Activated T-cell treated with anti-CD3 and anti-CD28 coated beads, Interleukin-2, amount 50 U/mL, for 4 hours (primary cell): ENCODE measurements around the gene CMSS1. TPM values are rescaled to one million over a fixed set of nuclear protein-coding genes. Genes with fewer than 3 reads are reported as not detected.

Experiments used
- ATAC-seq, 2 donors: fragments of 200-7000 bp; cut with Tn5 transposase; one replicate each; pipeline ENCODE4 v1.10.0; 2021
- DNase-seq: peaks from one replicate; pipeline ENCODE4 v3.0.0-alpha.2; 2020
- H3K27me3 Mint-ChIP-seq: one replicate; pipeline ENCODE4 v1.8.0; 2021; ENCODE audit warnings: low read depth, mixed read lengths
- H3K36me3 Mint-ChIP-seq: one replicate; pipeline ENCODE4 v1.8.0; 2022; ENCODE audit warnings: mixed read lengths; ENCODE audit not compliant: insufficient read depth
- H3K4me1 Mint-ChIP-seq: one replicate; pipeline ENCODE4 v1.8.0; 2021; ENCODE audit warnings: low read depth, mixed read lengths
- H3K4me3 Mint-ChIP-seq: one replicate; pipeline ENCODE4 v1.8.0; 2021; ENCODE audit warnings: mild to moderate bottlenecking, moderate library complexity, mixed read lengths
- H3K9me3 Mint-ChIP-seq: one replicate; pipeline ENCODE4 v1.8.0; 2021; ENCODE audit warnings: mixed read lengths
- total RNA-seq, 3 donors: library from RNA; stranded (reverse); gene quantifications; one replicate each; pipeline ENCODE4 v1.2.1, GENCODE V29; 2021

Gene CMSS1
- total RNA-seq, 3 donors from 2014 or later, result 126 to 157 (median 136) TPM

DNA sequence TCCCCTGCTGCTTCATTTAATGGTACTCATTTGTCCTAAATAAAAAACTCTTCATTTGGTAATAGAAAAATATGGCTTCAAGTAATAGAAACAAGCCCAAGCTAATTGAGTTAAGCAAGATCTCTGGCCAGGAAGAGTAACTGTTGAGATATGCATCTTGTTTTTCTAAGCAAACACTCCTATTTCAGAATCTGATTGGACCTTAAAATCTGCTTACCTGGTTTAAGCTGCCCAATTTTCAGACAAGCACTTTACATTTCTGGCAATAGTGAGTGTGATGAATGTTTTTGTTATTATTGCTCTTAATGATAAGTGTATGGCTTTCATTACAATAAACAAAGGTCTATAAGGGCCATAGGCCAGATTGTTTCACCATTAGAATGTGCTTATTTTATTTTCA lies 86.2 kb downstream of the CMSS1 start:
- DNase-seq, result no peak
- Mint-ChIP-seq H3K9me3 (no peaks in the 10 kb centered on the region), H3K4me3 (no peak overlapping the region), H3K4me1 (peaks cover 6% of the 10 kb centered on the region), H3K27me3 (no peaks in the 10 kb centered on the region), H3K36me3 (peaks cover 6% of the 10 kb centered on the region)
- no peak for ATAC-seq

DNA sequence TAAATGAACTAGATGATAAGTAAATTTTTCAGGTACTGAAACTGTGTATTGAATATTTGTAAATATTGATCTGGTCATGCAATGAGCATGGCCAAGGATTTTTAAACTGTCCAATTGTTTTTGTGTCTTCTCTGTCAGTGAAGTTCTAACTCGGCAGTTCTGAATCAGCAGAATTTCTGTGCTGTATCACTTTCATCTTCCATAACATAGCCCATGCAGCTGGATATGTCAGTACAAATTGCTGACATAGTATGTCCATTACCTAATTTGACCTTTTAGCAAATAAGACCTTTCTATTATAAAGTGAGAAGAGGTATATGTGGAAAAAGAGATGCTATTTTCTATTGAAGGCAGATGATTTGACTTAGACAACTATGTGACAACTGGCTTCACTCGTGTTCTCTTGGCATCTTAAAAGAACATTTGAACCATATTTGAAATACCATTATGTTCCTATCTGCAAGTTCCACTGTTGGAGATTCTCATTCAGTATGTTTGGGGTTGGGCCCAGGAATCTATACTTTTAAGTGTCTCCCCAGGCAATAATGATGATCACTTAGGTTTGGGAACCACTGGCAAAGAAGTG lies 90.4 kb downstream of the CMSS1 start:
- Mint-ChIP-seq H3K27me3 (no peaks in the 10 kb centered on the region), H3K4me1 (no peaks in the 10 kb centered on the region), H3K36me3 (peaks cover 18% of the 10 kb centered on the region), H3K4me3 (no peak overlapping the region), H3K9me3 (no peaks in the 10 kb centered on the region)
- ATAC-seq, result no peak
- no peak for DNase-seq

DNA sequence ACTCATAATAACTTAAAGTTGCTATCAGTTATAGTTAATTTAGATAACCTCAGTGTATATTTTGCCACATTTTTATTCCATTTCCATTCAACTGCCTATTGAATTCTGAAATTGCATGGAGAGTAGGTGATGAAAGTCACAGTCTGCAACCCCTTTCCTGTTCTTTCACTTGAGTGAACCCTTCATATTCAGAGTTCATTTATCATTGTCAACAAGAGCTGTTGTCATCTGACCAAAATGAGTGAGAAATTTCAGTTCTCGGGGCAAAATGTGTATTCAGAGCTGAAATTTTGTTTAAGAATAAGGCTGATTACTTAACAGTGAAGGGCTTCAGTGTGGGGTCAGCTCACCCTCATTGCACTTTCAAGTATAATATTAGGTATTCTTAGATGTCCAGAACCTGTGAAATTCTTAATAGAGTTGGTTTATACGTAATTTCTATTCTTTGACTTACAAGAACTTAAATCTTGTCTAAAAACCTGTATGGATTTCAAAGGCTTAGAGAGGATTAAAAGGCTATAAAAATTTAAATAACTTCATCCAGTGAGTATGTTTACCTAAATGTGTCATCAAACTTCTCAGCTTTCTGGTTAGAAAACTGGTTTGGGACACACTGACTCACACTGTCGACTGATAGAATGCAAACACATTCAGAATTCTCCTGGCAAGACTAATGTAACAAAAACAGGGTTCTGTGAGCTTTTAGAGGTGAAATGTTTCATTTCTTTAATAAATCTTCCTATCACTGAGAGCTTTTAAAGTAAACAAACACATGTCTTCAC lies 92.2 kb downstream of the CMSS1 start:
- Mint-ChIP-seq H3K36me3 (peaks cover 22% of the 10 kb centered on the region), H3K27me3 (no peaks in the 10 kb centered on the region), H3K4me1 (no peaks in the 10 kb centered on the region), H3K4me3 (no peak overlapping the region), H3K9me3 (no peaks in the 10 kb centered on the region)
- no peak for ATAC-seq
- DNase-seq, result no peak

DNA sequence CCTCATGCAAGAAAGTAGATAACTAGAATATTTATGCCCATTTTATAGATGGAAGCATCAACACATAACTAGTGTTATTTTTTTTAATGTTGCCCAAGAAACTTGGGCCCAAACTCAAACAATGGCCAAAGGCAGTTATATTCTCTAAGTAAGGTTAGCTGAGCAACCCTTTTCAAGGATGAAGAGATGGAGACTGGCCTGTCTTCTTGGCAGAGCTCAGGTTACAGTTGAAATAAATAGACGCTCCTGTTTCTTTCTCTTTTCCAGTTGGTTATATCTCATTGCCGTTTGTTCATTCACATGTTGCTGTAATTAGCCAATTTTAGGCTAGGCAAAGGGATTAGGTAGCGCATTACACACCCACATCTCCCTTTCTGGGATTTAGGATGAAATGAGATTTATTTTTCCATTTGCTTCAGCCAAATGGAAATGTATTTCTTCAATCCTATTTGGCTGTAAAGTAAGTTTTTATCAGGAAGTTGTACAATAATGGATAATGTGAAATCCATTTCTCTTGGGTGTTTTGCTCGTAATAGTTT lies 93.2 kb downstream of the CMSS1 start:
- ATAC-seq (no peak), DNase-seq (no peak)
- H3K36me3 Mint-ChIP-seq, result peaks cover 24% of the 10 kb centered on the region

DNA sequence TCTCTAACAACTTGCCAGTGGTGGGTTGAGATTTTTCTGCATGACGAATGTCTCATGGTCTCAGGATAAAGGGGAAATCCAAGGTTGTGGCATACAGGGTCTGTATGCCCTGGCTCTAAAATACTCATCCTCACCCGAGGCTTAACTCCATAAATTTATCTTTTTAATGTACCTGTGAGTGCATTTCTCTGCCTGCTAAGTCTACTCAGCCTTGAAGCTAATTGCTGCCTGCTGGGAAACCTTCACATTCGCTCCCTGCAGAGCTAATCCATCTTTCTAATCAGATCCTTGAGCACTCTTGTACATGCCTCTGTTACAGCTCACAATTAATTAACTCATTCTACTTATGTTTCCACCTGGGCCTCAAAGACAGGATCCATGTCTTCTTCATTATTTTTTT lies 93.8 kb downstream of the CMSS1 start:
- Mint-ChIP-seq H3K36me3 (peaks cover 24% of the 10 kb centered on the region), H3K27me3 (no peaks in the 10 kb centered on the region), H3K4me3 (no peak overlapping the region), H3K4me1 (no peaks in the 10 kb centered on the region), H3K9me3 (no peaks in the 10 kb centered on the region)
- DNase-seq, result no peak
- ATAC-seq, result no peak

More for the DNA sequence above, 93.2 kb downstream of the CMSS1 start:
- no peaks in the 10 kb centered on the region for H3K4me1 Mint-ChIP-seq
- no peak overlapping the region for H3K4me3 Mint-ChIP-seq
- H3K9me3 Mint-ChIP-seq, result no peaks in the 10 kb centered on the region
- H3K27me3 Mint-ChIP-seq, result no peaks in the 10 kb centered on the region

DNA sequence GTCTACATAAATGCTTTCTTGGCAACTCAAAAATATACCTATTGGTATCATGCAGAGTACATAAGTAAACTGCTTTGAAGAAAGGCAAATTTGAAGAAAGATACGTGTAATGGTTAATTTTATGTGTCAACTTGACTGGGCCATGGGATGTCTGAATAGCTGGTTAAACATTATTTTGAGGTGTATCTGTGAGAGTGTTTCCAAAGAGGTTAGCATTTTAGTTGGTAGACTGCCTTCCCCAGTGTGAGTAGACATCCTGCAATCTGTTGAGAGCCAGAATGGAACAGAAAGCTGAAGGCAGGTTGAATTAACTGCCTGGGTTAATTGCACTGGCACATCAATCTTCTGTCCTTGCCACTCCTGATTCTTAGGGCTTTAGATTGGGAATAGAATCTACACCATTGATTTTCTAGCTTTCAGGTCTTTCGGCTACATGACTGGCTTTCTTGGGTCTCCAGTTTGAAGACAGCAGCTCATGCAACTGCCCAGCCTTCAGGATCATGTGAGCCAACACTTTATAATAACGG lies 98.3 kb downstream of the CMSS1 start:
- peaks cover 2% of the 10 kb centered on the region for H3K4me1 Mint-ChIP-seq
- no peaks in the 10 kb centered on the region for H3K27me3 Mint-ChIP-seq
- peaks cover 26% of the 10 kb centered on the region for H3K36me3 Mint-ChIP-seq
- H3K4me3 Mint-ChIP-seq, result no peak overlapping the region
- no peak for ATAC-seq
- no peaks in the 10 kb centered on the region for H3K9me3 Mint-ChIP-seq
- DNase-seq, result no peak

DNA sequence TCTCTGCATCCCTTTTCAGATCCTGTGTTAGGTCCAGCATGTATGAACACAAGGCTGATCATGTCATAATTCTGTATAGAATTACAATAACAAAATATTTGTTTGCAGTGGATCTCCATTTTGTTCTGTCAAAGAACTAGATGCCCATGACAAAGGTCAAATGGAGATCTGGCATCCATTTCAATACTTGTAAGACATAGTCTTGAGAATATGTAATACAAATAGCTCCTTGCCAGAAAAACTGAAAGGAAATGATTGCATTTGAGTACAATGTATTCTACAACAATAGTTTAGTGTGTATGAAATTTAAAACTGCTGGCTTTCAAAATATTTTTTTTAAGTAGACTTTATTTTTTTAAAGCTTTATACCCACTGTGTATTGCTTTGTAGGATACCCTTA lies 101.1 kb downstream of the CMSS1 start:
- Mint-ChIP-seq H3K4me3 (no peak overlapping the region), H3K4me1 (peaks cover 5% of the 10 kb centered on the region), H3K27me3 (no peaks in the 10 kb centered on the region), H3K9me3 (no peaks in the 10 kb centered on the region), H3K36me3 (peaks cover 22% of the 10 kb centered on the region)
- no peak for DNase-seq
- no peak for ATAC-seq

DNA sequence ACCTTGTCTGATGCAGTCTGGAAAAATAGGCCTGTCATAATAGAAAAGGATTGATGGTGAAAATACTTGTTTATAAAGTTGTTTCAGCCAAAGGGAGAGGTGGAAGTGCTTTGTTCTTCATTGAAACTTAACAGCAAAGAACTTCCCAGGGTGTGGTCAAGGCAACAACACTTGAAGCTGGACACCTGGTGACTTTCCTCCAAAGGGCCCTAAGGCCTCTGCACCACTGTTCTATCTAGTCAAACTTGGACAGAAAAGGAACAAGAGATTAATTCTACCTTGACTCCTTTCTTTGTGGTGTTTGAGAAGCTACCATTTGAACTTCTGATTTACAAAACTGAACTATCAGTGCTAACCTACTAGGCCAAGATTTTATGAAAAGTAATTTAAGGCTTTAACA lies 102.0 kb downstream of the CMSS1 start:
- no peaks in the 10 kb centered on the region for H3K27me3 Mint-ChIP-seq
- DNase-seq, result no peak
- H3K9me3 Mint-ChIP-seq, result no peaks in the 10 kb centered on the region
- no peak for ATAC-seq
- peaks cover 26% of the 10 kb centered on the region for H3K36me3 Mint-ChIP-seq
- H3K4me1 Mint-ChIP-seq, result peaks cover 5% of the 10 kb centered on the region
- no peak overlapping the region for H3K4me3 Mint-ChIP-seq

DNA sequence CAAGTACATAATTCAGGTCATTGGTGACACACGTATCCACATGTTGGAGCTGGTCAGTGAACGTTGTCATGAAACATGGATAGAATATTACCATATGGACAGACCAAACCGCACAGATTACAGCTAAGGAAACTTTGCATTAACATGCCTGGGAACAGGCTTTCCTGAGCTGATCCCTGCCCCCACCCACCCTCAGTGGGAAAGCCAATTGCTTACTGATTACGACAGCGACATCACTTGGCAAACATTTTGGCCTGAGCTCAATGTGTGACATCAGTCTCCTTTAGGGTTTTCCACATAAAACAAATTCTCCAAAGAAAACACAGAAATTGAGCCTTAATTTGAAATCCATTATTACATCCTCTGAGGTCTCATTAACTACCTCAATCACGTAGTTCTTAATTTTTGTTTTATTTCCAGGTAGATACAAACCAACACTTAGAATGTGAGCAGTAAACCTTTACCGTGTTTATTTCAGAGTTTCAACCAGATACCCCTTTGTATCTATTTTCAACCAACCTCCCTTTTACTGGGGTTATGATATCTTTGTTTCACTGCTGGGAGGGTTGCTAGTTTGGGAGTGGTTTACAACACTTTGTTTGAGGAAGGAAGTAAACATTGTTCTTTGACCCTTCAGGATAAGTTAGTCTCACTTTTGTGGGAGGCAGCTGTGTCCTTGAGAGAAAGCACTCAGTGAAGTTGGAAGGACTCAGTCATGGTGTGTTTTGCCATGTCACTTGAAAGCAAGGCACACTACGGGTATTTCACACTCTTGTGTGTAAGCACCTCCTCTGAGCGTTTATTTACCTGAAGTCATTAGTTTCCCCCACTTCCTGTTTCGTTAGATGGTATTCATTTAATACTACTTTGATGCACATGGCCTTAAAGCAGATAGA lies 103.1 kb downstream of the CMSS1 start:
- DNase-seq, result no peak
- peaks cover 5% of the 10 kb centered on the region for H3K4me1 Mint-ChIP-seq
- H3K9me3 Mint-ChIP-seq, result no peaks in the 10 kb centered on the region
- no peak for ATAC-seq
- H3K4me3 Mint-ChIP-seq, result no peak overlapping the region
- H3K27me3 Mint-ChIP-seq, result no peaks in the 10 kb centered on the region
- H3K36me3 Mint-ChIP-seq, result peaks cover 27% of the 10 kb centered on the region

DNA sequence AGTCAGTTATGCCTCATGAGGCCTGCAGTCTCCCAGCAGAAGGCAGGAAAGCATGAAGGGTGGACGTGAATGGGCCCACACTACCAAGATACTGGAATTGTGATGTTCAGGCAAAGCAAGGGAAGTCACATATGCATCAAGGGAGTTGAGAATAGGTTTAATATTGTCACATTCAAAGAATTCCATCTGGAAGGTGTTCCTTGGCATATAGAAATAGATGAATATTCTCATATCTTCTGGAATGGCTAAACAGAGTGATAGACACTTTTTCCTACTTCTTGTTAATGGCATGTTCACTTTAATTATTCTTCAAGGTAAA lies 103.7 kb downstream of the CMSS1 start:
- ATAC-seq, result no peak
- H3K9me3 Mint-ChIP-seq, result no peaks in the 10 kb centered on the region
- no peaks in the 10 kb centered on the region for H3K27me3 Mint-ChIP-seq
- peaks cover 27% of the 10 kb centered on the region for H3K36me3 Mint-ChIP-seq
- peaks cover 5% of the 10 kb centered on the region for H3K4me1 Mint-ChIP-seq
- no peak for DNase-seq
- no peak overlapping the region for H3K4me3 Mint-ChIP-seq

DNA sequence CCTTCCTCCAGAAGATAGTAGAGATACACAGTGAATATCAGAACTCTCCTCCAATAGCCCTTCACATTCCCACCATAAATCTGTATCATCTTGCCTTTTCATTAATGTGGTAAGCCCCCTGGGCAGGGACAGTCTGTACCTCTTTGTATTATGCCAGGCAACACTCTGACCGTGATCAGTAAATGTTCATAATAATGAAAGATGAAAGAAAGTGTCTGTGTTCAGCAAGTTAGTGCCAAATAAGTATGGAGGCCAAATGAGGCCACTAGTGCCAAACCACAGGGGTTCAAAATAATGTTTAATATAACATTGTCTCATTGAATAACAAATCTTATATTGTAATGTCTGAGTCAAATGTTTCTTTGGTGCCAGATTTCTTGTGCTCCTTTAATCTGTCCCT lies 104.3 kb downstream of the CMSS1 start:
- ATAC-seq, result no peak

DNA sequence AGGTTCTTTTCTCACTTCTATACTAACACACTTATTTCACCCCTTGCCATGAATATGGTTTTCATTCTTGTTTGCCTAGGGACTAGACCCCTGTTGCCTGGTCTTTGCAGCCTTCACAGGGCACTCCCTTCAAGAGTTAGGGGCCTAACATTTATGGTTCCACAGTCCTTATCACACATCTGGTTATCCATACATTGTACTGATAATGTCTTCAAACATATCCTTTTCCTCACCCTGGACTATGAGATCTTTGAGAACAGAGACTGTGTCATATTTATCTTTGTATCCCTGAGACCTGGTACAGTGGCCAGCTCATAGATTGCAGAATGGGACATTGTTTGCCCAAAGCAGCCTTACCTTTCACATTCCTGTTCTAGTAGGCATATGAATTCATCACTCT lies 106.2 kb downstream of the CMSS1 start:
- Mint-ChIP-seq H3K4me3 (no peak overlapping the region), H3K27me3 (no peaks in the 10 kb centered on the region), H3K4me1 (peaks cover 5% of the 10 kb centered on the region), H3K9me3 (no peaks in the 10 kb centered on the region), H3K36me3 (peaks cover 21% of the 10 kb centered on the region)
- no peak for ATAC-seq
- no peak for DNase-seq

More for the DNA sequence above, 104.3 kb downstream of the CMSS1 start:
- DNase-seq, result no peak
- Mint-ChIP-seq H3K27me3 (no peaks in the 10 kb centered on the region), H3K9me3 (no peaks in the 10 kb centered on the region), H3K4me1 (peaks cover 5% of the 10 kb centered on the region), H3K4me3 (no peak overlapping the region), H3K36me3 (peaks cover 29% of the 10 kb centered on the region)

DNA sequence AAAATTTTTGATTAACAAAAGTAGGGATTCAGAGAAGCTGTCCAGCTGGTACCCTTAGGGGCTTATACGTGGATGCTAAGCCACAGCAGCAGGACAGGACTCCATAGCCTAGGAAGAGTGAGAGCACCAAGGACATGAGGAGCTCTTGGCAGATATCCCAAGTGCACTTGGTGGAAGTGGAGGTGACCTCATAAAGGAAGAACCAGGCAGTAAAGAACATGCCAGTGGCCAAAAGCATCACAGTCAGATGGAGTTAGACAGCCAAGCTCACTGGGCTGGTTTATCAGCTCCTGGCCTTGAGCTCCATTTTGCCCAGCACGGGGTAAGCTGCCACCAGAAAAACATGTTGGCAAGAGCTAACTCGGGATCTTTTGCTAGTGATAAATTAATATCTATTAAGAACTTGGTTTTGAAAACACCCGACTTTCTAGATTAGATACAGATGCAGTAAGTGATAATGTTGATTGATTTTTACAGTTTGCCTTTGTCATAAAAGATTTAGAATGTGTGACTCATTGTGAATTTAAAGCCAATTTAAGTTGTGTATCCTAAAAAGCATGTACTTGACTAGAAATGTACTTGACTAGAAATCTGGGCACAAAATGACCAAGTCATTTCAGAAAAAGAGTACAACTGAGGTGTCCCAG lies 108.0 kb downstream of the CMSS1 start:
- Mint-ChIP-seq H3K9me3 (no peaks in the 10 kb centered on the region), H3K4me1 (peaks cover 5% of the 10 kb centered on the region), H3K36me3 (peaks cover 21% of the 10 kb centered on the region), H3K4me3 (no peak overlapping the region), H3K27me3 (no peaks in the 10 kb centered on the region)
- DNase-seq (no peak), ATAC-seq (no peak)
